H54 (cell line): ENCODE results near the gene EEF1E1.
A peak's percentile ranks its signal among the peaks of the same experiment; 100 is the strongest.

Source experiments
- DNase-seq: peaks from one replicate; pipeline ENCODE4 v3.0.0; 2011; ENCODE audit warnings: low spot score, mixed read lengths; ENCODE audit not compliant: insufficient read length
- FAIRE-seq: peaks from 3 replicates; lab custom pipeline; 2011; peaks lifted over from hg19 to GRCh38; lab: Jason Lieb, UNC
- POLR2A ChIP-seq: IDR thresholded peaks from 2 replicates; pipeline ENCODE4 v1.6.1; 2011; ENCODE audit warnings: low read depth, mild to moderate bottlenecking, low read length

Gene EEF1E1

DNA sequence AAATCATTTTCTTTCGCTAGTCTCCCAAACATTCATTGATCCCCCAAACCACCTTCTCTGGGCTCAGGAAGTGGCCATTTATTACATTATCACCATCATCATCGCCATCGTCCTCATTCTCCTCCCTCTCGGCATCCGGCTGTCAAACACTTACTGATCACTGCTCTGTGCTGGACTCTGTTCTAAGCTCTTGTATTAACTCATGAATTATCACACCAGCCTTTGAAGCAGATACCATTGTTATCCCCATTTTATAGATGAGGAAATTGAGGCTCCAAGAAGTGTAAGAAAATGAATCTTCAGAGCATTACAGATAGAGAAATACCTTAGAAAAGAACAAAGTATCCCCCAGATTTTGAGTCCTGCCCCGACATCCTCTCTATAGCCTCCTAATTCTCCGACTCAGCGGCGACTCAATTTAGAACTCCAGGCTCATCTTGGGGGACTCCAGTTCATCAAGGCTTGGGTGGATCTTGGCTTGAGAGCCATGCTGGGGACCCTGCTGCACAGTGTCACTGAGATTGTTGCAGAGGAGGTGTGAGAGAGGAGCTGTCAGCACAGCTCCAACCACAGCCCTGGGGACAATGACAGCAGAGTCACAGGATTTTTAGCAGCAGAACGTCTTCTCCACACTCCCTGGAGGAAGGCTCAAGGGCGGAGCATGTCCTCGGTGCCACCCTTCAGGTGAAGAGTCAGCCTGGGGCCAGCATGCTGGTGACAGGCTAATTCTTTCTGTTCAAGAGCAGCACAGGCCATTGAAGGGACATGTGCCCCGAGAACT is 6.6 kb upstream of the EEF1E1 start:
- no peak for TF ChIP-seq POLR2A
- FAIRE-seq, result no peak
- DNase-seq, result no peak

DNA sequence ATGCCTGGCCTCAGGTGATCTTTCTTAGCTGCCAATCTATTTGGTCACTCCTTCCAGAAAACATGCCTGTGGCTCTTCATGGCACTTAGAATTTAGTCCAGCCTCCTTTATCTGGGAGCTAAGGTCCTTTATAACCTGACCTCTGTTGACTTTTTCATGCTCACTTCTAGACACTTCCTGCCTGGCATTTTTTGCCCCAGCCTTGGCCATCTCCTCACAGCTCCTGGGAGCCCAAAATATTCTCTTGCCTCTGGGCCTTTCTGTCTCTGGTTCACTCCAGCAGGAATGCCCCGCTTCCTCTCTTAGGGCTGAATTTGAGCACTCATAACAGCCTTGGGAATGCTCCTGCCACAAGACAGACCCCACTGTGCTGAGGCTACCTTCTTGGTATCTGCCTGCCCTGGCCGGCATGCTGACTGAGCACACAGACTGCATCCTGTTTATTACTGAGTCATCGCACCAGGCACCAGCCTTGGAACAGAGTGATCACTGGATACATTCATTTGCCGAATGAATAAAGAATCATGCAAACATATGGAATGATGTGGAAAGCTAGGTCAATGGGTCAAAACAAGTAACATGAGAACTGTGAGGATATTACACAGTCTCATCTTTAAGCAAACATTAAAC is 5.8 kb upstream of the EEF1E1 start:
- DNase-seq (peak; percentile 72), FAIRE-seq (peak; percentile 96)
- no peak for TF ChIP-seq POLR2A

- no peak for FAIRE-seq
- no peak for TF ChIP-seq POLR2A
- DNase-seq, result no peak
Measured at GRCh38 chr6:8105791-8106190, 3.4 kb upstream of the EEF1E1 start.

DNA sequence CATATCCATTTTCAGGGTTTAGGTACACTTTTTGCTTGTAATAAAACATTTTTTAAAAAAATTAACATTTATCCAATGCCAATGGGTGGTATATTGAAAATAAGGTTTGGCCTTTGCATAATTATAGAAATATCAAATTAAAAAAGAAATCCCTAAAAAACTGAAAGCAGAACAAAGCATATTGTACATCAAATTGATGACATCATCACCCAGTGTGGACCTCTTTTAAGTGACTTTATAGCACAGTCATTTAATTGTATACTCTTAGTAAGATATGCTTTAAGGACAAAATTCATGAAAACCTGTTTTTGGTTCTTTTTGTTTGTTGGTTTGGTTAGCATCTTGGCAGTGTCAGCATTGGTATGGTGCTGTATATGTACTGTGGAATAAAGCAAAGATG is 1.4 kb upstream of the EEF1E1 start:
- DNase-seq (no peak), FAIRE-seq (no peak)
- no peak for TF ChIP-seq POLR2A

- FAIRE-seq (no peak), DNase-seq (no peak)
- no peak for TF ChIP-seq POLR2A
Measured at GRCh38 chr6:8100159-8100854, 2.0 kb downstream of the EEF1E1 start.

DNA sequence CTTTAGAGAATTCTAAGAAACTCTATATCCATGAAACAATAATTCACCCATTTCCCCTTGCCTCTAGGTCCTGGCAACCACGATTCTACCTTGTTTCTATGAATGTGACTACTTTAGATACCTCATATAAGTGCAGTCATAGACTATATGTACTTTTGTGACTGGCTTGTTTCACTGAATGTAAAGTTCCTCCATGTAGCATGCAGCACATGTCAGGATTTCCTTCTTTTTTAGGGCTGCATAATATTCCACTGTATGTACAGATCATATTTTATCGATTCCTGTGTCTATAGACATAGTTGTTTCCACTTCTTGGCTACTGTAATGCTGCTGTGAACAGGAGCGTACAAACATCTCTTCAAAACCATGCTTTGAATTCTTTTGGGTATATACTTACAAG is 11.7 kb downstream of the EEF1E1 start:
- no peak for TF ChIP-seq POLR2A
- FAIRE-seq, result no peak
- no peak for DNase-seq

GRCh38 chr6:8088886-8089285 is 13.5 kb downstream of the EEF1E1 start:
- no peak for TF ChIP-seq POLR2A
- FAIRE-seq, result no peak

DNA sequence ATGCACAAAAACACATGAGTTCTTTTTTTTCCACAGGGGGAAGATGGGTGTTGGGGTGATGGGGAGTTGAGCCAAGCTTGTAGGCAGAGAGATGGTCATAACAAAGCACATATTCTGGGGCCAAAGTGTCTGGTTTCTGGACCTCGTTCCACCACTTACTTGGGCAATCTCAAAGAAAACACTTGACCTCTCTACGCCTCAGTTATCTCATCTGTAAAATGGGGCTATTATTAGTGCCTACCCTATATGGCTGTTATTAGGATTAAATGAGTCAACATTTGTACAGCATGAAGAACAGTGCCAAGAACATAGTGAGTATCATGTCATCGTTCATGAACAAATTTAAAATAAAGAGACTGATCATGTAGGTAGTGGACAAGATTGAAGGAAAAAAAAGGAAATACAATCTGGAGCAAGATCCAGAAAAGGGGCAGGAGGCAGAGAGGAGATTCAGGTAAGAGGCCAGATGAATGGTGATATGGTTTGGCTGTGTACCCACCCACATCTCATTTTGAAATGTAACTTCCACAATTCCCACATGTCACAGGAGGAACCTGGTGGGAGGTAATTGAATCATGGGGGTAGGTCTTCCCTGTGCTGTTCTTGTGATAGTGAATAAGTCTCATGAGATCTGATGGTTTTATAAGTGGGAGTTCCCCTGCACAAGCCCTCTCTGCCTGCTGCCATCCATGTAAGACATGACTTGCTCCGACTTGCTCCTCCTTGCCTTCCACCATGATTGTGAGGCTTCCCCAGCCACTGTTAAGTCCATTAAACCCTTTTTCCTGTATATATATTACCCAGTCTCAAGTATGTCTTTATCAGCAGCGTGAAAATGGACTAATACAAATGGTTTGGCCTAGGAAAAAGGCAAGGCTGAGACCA is 14.2 kb downstream of the EEF1E1 start:
- DNase-seq, result no peak
- FAIRE-seq, result no peak
- no peak for TF ChIP-seq POLR2A

More at GRCh38 chr6:8088886-8089285, 13.5 kb downstream of the EEF1E1 start:
- no peak for DNase-seq

DNA sequence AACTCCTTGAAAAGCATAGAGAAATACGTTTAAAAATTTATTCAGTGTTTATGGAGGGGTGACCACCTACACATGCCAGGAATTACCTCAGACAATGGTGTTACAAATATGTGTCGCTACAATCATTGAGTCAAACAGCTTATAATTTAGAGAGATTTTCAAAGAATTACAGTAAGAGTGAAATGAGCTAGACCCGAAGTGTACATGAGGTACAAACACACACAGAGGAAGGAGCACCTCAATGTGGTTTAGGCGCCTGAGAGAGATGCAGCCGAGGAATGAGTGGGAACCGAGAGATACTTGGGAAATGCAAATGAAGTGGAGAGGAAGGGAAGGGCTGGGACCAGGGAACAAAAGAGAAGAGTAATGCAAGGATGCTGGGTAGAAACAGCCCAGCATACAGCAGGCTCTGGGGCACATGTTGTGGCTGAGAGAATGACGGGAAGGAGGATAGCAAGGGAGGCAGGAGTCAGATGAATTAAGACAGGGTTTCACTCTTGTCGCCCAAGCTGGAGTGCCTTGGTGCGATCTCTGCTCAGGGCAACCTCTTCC is 15.5 kb downstream of the EEF1E1 start:
- FAIRE-seq (no peak), DNase-seq (no peak)
- no peak for TF ChIP-seq POLR2A

DNA sequence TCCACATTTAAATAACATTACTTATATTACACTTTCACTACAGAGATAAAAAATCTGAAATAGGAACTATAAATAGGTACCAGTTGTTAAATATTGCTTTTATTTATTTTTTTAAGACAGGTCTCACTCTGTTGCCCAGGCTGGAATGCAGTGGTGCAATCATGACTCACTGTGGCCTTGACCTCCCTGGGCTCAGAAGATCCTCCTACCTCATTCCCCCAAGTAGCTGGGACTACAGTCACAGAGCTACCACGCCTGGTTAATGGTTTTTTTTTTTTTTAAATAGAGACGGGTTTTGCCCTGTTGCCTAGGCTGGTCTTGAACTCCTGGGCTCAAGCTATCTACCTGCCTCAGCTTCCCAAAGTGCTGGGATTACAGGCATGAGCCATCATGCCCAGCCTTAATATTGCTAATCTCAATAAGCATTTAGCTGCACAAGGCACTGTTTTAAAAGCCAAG is 17.3 kb downstream of the EEF1E1 start:
- FAIRE-seq (peak; percentile 48), DNase-seq (no peak)
- no peak for TF ChIP-seq POLR2A

- FAIRE-seq (no peak), DNase-seq (no peak)
- TF ChIP-seq POLR2A, result no peak
Measured at GRCh38 chr6:8084586-8084985, 17.8 kb downstream of the EEF1E1 start.

DNA sequence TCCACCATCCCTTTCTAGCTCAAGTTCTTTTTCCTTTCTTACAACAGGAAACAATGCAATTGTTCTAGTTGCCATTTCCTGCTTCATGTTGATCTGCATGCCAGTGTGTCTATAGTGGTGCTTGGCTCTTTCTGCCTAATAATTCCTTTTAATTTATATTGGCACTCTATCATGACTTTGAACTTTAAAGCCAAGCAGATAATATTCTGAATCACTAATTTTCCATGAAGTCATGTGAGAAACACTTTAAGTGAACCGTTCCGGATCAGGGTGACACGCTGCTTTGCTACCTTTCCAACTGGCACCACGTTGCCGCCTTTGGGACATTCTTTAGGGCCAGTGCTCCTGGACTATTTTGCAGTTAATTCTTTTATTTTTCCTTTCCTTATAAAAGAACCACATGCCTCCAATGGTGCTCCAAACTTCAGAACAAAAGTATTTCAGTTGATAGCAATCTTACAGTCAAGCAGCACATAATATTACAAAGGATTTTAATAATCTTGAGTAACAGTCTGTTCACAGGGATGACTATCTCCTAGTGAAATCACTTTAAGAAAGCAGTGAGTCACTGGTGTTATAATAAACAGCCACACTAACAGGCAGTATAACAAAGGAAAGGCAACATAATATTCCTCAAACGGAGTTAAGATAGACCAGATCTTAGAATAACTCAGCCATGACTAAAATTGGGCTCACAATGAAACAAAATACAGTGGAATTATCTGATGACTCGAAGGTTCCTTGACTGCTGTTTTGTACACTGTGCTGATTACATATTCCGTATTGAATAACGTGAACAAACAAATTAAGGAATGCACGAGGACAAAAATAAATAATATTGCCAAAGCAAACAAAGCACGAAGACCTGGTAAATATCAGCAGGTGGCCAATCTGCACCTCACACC is 19.1 kb downstream of the EEF1E1 start:
- TF ChIP-seq POLR2A, result no peak
- FAIRE-seq (peak; percentile 93), DNase-seq (no peak)
